Measurements from ENCODE around the gene ITPR1.
A peak's percentile ranks its signal among the peaks of the same experiment; 100 is the strongest.

ITPR1 gene

DNA sequence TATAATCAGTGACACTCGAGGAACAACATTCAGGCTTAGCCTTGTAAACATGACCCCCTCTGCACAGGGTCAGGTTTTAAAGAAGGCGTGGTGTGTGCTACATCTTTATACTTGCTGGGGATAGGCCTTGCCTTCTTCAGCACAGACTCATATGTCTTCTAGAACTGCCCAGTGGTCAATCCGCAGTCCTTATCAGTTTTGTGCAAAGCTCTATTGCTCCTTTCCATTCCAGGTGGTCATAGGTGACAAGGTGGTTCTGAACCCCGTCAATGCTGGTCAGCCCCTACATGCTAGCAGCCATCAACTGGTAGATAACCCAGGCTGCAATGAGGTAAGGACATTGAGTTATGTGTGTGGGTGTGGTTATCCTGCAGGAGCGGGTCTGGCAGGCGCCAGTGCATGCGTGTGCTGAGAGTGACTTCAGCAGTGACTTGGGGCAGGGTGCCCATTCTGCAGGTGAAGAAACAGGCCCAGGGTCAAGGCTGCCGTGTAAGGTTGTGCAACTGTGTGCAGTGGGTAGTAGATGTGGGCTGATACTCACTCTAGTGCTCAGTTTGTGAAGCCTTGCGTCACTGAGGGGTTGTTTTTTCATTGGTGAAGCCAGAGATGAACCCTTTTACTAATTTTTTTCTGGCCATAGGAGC, 150.9 kb downstream of the ITPR1 start:
- TF ChIP-seq, protein P1, sequence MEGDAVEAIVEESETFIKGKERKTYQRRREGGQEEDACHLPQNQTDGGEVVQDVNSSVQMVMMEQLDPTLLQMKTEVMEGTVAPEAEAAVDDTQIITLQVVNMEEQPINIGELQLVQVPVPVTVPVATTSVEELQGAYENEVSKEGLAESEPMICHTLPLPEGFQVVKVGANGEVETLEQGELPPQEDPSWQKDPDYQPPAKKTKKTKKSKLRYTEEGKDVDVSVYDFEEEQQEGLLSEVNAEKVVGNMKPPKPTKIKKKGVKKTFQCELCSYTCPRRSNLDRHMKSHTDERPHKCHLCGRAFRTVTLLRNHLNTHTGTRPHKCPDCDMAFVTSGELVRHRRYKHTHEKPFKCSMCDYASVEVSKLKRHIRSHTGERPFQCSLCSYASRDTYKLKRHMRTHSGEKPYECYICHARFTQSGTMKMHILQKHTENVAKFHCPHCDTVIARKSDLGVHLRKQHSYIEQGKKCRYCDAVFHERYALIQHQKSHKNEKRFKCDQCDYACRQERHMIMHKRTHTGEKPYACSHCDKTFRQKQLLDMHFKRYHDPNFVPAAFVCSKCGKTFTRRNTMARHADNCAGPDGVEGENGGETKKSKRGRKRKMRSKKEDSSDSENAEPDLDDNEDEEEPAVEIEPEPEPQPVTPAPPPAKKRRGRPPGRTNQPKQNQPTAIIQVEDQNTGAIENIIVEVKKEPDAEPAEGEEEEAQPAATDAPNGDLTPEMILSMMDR (conservative IDR thresholded peaks at IDR 0.05; ENCODE audit: low read depth, low read length) = no peak
- no peak overlapping the region for H3K4me3 ChIP-seq (ENCODE audit: low read length)
- no peak for DNase-seq (ENCODE audit: low read depth)

DNA sequence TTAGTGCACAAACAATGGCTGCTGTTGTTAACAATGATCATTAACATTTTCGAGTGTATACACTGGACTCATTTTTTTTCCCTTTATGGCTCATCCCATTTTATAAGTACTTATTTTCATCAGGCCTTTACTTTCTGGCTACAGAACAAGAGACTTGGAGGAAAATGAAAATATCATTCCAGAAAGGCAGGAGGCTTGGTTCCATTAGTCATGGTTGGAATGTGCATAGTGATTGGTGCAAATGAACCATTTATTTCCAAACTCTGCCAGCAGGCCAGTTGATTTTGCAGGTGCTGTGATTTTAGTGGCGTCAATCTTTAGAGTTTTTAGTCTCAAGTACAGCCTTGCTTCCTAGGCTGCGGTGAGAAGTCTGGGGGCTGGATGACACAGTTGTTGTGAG, 151.8 kb downstream of the ITPR1 start:
- no peak for DNase-seq (ENCODE audit: low read depth)
- H3K4me3 ChIP-seq (ENCODE audit: low read length) = no peak overlapping the region
- TF ChIP-seq, protein P1 (conservative IDR thresholded peaks at IDR 0.05; ENCODE audit: low read depth, low read length) = no peak

DNA sequence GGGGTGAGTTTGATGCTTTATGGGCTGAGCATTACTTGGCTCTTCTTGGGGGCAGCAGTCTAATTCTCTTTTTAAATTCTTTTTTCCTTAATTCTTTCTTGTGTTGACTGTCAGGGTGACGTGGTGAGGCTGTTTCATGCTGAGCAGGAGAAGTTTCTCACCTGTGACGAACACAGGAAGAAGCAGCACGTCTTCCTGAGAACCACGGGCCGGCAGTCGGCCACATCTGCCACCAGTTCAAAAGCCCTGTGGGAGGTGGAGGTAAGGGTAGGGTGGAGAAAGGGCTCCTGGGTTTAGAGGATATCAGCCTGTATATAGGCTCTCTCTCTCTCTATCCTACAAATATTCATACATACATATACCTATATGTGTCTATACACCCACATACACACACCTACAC, 152.3 kb downstream of the ITPR1 start:
- DNase-seq (ENCODE audit: low read depth) = no peak
- H3K4me3 ChIP-seq (ENCODE audit: low read length) = no peak overlapping the region
- TF ChIP-seq, protein P1 (conservative IDR thresholded peaks at IDR 0.05; ENCODE audit: low read depth, low read length) = no peak

DNA sequence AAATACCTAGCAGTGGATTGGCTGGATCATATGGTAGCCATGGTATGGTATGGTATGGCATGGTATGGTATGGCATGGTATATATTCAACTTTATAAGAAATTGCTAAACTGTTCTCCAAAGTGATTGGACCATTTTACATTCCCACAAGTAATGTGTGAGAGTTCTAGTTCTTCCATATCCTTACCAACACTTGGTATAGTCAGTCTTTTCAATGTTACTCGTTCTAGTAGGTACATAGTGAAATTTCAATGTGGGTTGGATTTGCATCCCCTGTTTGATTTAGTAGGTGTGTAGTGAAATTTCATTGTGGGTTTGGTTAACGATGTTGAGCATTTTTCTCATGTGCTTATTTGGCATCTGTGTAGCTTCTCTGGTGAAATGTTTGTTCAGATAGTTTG, 154.3 kb downstream of the ITPR1 start:
- no peak overlapping the region for H3K4me3 ChIP-seq (ENCODE audit: low read length)
- TF ChIP-seq, protein P1 (conservative IDR thresholded peaks at IDR 0.05; ENCODE audit: low read depth, low read length) = no peak
- DNase-seq (ENCODE audit: low read depth) = no peak

DNA sequence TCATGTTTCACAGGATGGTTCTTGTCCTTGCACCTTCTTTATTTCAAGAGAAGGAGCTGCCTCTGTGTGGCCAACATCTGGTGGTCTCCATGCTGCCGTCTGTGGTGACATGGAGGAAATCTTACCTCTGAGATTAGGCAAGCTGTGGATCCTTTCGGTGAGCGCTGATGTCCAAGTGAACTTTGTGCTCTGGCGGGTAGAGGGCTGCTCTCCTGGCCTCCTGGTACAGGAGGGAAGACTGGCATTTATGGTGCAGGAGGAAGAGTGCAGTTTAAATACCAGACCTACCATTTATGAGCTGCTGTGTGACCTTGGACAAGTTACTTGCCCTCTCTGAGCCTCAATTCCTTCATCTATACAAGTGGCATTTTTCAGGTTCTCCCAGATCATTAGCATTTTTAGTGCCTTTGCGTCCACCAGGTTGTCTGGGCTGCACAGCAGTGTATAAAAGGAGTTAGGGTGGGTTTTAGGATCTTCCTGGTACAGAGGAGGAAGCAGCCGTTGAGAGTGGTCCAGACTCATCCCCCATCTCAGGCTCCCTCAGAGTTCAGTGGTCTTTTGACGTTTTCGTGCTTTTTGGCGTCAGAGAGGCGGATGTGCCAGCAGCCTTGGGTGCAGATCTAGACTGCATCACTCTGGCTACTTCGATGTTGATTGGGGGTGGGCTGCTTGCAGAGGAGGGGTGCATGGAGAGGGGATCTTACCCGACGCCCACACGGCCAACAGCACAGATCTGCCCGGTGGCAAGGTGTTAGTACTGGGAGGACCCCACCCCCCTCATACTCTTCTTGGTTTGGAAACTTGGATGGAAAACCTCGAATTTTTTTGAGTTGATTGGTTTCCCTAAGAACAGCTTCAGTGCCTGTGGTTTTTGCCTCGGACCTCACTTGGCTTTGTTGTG, 162.2 kb downstream of the ITPR1 start:
- TF ChIP-seq, protein P1 (conservative IDR thresholded peaks at IDR 0.05; ENCODE audit: low read depth, low read length) = no peak
- DNase-seq (ENCODE audit: low read depth) = no peak
- no peak overlapping the region for H3K4me3 ChIP-seq (ENCODE audit: low read length)

DNA sequence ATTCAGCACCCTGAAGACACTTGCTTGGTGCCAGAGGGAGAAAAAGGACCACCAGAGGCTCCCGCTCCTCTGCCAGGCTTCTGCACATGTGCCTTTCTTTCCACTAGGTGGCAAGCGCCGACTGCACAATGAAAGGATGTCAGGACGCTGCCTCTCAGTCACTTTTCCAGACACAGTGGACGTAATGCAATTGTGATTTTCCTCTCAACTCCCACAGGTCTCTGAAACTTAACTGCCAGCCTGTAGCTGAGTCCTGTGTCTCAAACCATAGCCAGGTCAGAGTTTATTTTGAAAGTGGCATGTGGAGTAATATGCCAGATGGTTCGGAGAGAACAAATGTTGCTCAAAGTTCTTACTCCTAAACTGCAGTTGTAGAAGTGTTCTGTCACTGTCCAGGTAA, 162.9 kb downstream of the ITPR1 start:
- peak; percentile 27 for DNase-seq (ENCODE audit: low read depth)
- no peak overlapping the region for H3K4me3 ChIP-seq (ENCODE audit: low read length)
- TF ChIP-seq, protein P1 (conservative IDR thresholded peaks at IDR 0.05; ENCODE audit: low read depth, low read length) = peak; percentile 92
